ENCODE data around the gene TOR2A. TPM values are rescaled to one million over a fixed set of nuclear protein-coding genes. Genes with fewer than 3 reads are reported as not detected.

Gene TOR2A
- total and polyA plus RNA-seq, 2 experiments from 2014 or later: 20.6 to 22.8 TPM

DNA sequence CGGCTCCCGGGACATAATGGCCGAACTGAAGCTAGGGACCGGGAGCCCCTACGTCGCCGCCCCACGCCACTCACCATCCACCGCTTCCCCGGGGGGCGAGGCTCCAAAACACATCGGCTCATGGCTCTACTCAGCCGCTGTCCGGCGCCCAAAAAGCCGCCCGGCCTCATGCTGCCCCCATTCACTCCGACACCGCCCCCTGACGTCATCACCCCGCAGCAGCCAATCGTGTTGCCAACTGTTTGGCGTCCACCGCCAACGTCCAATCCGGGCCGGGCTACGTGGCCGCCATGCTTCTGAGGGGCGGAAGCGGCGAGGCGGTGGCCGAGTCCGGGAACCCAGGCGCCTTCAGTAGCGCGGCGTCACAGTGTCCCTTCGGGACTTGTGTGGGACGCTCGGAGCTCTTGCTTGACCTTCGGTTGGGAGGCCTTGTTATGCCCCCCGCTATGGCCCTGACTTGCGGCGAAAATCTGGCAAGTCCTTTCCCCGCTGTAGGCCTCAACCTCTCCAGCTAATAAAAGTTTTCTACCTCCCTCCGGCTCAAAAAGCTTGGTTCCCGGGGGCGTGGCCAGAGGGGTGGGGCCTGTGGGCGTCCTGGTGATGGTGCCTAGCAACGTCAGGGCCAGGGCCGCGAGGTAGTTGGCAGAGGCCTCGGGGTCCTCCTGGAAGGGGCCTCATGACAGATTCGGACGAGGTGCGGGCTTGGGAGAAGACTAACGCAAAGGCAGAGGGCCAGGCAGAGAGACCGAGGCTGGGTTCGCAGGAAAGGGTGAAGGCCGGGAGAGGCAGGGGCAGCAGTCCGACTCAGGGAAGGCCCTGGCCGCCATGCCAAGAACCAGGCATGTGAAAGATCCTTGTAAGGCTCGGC is 19.4 kb downstream of the TOR2A start, which contains the start of the genes PTRH1 and TTC16:
PTRH1 (minus strand) TSS at position 194 of the 868 bp plus-strand sequence; CDS start at position 170, 24 bp downstream.
TTC16 (plus strand) TSS at position 610 of the 868 bp plus-strand sequence; CDS start at position 677, 67 bp downstream.
- peaks cover 9% of the 10 kb centered on the region for H3K4me1 ChIP-seq (ENCODE audit: low read depth)
- no peaks in the 10 kb centered on the region for H3K36me3 ChIP-seq
- peak; percentile 97 for DNase-seq (ENCODE audit: low read depth in 1 of 2, low spot score in 1 of 2)
- H3K4me3 ChIP-seq: peak within 1 kb of the TSS; percentile 79
- TF ChIP-seq, protein P1, sequence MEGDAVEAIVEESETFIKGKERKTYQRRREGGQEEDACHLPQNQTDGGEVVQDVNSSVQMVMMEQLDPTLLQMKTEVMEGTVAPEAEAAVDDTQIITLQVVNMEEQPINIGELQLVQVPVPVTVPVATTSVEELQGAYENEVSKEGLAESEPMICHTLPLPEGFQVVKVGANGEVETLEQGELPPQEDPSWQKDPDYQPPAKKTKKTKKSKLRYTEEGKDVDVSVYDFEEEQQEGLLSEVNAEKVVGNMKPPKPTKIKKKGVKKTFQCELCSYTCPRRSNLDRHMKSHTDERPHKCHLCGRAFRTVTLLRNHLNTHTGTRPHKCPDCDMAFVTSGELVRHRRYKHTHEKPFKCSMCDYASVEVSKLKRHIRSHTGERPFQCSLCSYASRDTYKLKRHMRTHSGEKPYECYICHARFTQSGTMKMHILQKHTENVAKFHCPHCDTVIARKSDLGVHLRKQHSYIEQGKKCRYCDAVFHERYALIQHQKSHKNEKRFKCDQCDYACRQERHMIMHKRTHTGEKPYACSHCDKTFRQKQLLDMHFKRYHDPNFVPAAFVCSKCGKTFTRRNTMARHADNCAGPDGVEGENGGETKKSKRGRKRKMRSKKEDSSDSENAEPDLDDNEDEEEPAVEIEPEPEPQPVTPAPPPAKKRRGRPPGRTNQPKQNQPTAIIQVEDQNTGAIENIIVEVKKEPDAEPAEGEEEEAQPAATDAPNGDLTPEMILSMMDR (IDR thresholded peaks at IDR 0.05; ENCODE audit: low read depth, low read length): no peak
- no peaks in the 10 kb centered on the region for H3K9me3 ChIP-seq (ENCODE audit: low read depth)
- peak within 1 kb of the TSS; percentile 25 for H3K27ac ChIP-seq
- no peaks in the 10 kb centered on the region for H3K27me3 ChIP-seq

DNA sequence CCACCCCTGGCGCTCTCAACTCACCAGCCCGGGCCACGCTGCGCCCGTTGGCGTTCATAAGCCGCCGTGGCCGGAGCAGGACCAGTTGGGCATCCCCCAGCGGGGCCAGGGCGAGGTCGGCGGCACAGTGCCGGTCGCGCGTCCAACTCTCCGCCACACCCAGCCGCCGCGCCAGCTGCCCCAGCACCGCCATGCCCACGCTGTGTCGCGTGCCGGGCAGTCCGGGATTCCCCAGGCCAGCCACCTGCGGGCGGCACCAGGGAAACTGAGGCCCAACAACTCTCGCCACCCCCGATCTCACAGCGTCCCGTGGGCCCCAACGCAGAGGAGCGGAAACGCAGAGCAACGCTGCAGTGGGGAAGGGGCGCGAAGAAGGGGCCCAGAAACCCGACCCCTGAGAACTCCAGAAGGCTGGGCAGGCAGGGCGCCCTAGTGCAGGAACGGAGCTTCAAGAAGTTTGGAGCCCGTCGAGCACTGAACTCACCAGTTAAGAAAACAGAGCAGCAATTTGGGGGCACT is 20.1 kb downstream of the TOR2A start:
- no peaks in the 10 kb centered on the region for H3K36me3 ChIP-seq
- peaks cover 9% of the 10 kb centered on the region for H3K4me1 ChIP-seq (ENCODE audit: low read depth)
- H3K4me3 ChIP-seq: peak overlapping the region; percentile 79
- peak in 1 of 2 donors; percentile 31 for DNase-seq (ENCODE audit: low read depth in 1 of 2, low spot score in 1 of 2)
- no peaks in the 10 kb centered on the region for H3K27me3 ChIP-seq
- no peaks in the 10 kb centered on the region for H3K9me3 ChIP-seq (ENCODE audit: low read depth)
- TF ChIP-seq, protein P1 (IDR thresholded peaks at IDR 0.05; ENCODE audit: low read depth, low read length): no peak
- no peak overlapping the region for H3K27ac ChIP-seq

DNA sequence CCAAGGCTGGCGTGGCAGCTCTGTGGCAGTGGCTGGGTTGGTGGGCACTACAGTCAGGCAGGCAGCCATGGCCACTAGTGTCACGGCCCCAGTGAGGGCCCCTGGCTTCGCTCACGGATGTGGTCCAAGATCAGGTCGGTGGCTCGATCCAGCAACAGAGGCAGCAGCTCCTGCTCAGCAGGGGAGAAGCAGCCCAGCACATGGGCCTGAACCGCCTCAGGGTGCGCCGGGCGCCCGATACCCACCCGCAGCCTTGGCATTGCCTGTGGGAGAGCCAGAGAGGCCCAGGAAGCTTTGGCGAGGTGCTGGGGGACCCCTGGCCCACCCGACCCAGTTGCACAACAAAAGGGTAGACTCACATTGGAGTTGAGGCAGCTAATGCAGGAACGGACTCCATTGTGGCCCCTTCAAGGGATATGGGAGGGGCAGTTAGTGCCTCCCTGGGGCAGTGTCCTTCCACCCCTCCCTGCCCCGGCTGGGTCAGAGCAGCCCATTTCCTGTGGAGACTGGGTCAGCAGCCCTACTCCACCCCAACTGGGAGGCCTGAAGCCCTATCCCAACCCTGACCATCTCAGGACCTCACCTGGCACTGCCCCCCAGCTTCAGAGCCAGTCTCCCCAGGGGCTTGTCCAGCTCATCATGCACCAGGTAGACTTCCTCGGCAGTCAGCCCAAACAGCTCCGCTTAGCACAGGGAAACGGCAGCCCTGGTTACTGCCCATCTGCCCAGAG is 20.9 kb downstream of the TOR2A start:
- Histone ChIP-seq H3K9me3 (ENCODE audit: low read depth) (no peaks in the 10 kb centered on the region), H3K27me3 (no peaks in the 10 kb centered on the region), H3K27ac (no peak overlapping the region), H3K4me1 (ENCODE audit: low read depth) (peaks cover 9% of the 10 kb centered on the region), H3K4me3 (no peak overlapping the region), H3K36me3 (no peaks in the 10 kb centered on the region)
- TF ChIP-seq, protein P1 (IDR thresholded peaks at IDR 0.05; ENCODE audit: low read depth, low read length): no peak
- DNase-seq (ENCODE audit: low read depth in 1 of 2, low spot score in 1 of 2): no peak

DNA sequence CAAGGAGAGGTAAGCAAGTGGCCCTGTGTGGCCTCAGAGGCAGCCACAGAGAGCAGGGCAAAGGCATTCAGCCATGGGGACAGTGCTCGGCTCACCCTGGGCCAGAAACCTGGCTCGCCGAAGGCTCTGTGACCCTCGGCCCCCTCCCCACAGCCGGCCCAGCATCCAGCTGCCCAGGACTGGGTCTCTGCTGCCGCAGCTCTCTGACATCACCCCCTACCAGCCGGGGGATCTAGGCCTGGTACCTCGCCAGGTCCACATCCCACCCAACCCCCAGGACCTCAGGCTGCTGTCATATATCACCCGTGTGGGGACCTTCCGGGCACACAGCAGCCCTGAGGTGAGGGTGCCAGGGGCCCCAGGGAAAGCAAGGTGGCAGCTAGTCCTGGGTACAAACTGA is 22.2 kb downstream of the TOR2A start:
- Histone ChIP-seq H3K36me3 (no peaks in the 10 kb centered on the region), H3K4me1 (ENCODE audit: low read depth) (peaks cover 9% of the 10 kb centered on the region), H3K4me3 (no peak overlapping the region), H3K27me3 (no peaks in the 10 kb centered on the region), H3K27ac (no peak overlapping the region), H3K9me3 (ENCODE audit: low read depth) (no peaks in the 10 kb centered on the region)
- no peak for DNase-seq (ENCODE audit: low read depth in 1 of 2, low spot score in 1 of 2)
- TF ChIP-seq, protein P1 (IDR thresholded peaks at IDR 0.05; ENCODE audit: low read depth, low read length): no peak

DNA sequence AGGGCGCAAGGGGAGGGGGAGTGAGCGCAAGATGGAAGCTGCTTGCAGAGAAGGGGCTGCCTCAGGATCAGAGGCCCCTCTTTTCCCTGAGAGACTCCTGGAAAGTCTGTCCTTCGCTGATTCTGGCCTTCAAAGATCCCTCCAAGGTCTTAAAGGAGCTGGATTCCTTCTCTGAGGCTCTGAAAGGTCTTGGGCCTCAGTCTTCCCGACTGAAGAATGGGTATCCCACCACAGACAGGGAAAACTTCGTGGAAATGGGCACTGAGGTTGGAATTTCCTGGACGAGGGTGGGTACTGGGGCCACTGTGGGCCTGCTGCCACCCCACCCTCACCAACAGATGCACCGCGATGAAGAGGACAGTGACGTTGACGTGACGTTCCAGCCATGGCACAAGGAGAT is 22.7 kb downstream of the TOR2A start:
- TF ChIP-seq, protein P1 (IDR thresholded peaks at IDR 0.05; ENCODE audit: low read depth, low read length): no peak
- peaks cover 9% of the 10 kb centered on the region for H3K4me1 ChIP-seq (ENCODE audit: low read depth)
- no peak for DNase-seq (ENCODE audit: low read depth in 1 of 2, low spot score in 1 of 2)

More for the DNA sequence above, 22.7 kb downstream of the TOR2A start:
- Histone ChIP-seq H3K4me3 (no peak overlapping the region), H3K27me3 (no peaks in the 10 kb centered on the region), H3K27ac (no peak overlapping the region), H3K9me3 (ENCODE audit: low read depth) (no peaks in the 10 kb centered on the region), H3K36me3 (no peaks in the 10 kb centered on the region)

Data from cardiac muscle cell (in vitro differentiated cells and primary cell).